GM23338 (cell line): ENCODE data around the gene JHY. TPM values are rescaled to one million over a fixed set of nuclear protein-coding genes. Genes with fewer than 3 reads are reported as not detected.

Experiments
- ATAC-seq: fragments of 200-7000 bp; cut with Tn5 transposase; 3 replicates; pipeline ENCODE4 v1.9.1; 2020
- DNase-seq: peaks from one replicate; pipeline ENCODE4 v3.0.0-alpha.2; 2015; ENCODE audit warnings: low spot score
- H2AFZ ChIP-seq: fragments of 200-600 bp; sonication (generic); 2 replicates; pipeline ENCODE4 v1.8.0; 2016; ENCODE audit warnings: antibody characterized with exemption, mild to moderate bottlenecking, moderate library complexity
- H3F3A ChIP-seq: fragments of 200-600 bp; sonication (generic); replicated peaks from 2 replicates; pipeline ENCODE4 v1.8.0; 2017; ENCODE audit warnings: antibody characterized with exemption, mixed run types, low read depth
- H3K27ac ChIP-seq: fragments of 200-600 bp; sonication (generic); 2 replicates; pipeline ENCODE4 v1.6.1; 2016; ENCODE audit warnings: low read depth
- H3K27me3 ChIP-seq: fragments of 200-600 bp; sonication (generic); 2 replicates; pipeline ENCODE4 v1.8.0; 2016; ENCODE audit warnings: mild to moderate bottlenecking, mixed run types, moderate library complexity; ENCODE audit not compliant: insufficient read depth
- H3K36me3 ChIP-seq: fragments of 200-600 bp; sonication (generic); 2 replicates; pipeline ENCODE4 v1.8.0; 2016; ENCODE audit warnings: mild to moderate bottlenecking; ENCODE audit not compliant: insufficient read depth
- H3K4me1 ChIP-seq: fragments of 200-600 bp; sonication (generic); 2 replicates; pipeline ENCODE4 v1.8.0; 2016; ENCODE audit warnings: mild to moderate bottlenecking, moderate library complexity; ENCODE audit not compliant: insufficient read depth
- H3K4me2 ChIP-seq: fragments of 200-600 bp; sonication (generic); 2 replicates; pipeline ENCODE4 v1.7.1; 2017; ENCODE audit warnings: mixed run types
- H3K4me3 ChIP-seq: fragments of 200-600 bp; sonication (generic); 2 replicates; pipeline ENCODE4 v1.6.1; 2016; ENCODE audit warnings: mixed run types
- H3K79me2 ChIP-seq: fragments of 200-600 bp; sonication (generic); replicated peaks from 2 replicates; pipeline ENCODE4 v1.8.0; 2017; ENCODE audit warnings: mild to moderate bottlenecking; ENCODE audit not compliant: insufficient read depth
- H3K9me2 ChIP-seq: fragments of 200-600 bp; sonication (generic); 2 replicates; pipeline ENCODE4 v1.8.0; 2017; ENCODE audit not compliant: insufficient read depth
- H4K20me1 ChIP-seq: fragments of 200-600 bp; sonication (generic); replicated peaks from 2 replicates; pipeline ENCODE4 v1.8.0; 2017; ENCODE audit warnings: mild to moderate bottlenecking; ENCODE audit not compliant: insufficient read depth
- H3K27ac Mint-ChIP-seq: 2 replicates; pipeline ENCODE4 v1.8.0; 2020; ENCODE audit warnings: inconsistent platforms, mild to moderate bottlenecking, moderate library complexity, mixed read lengths
- H3K27me3 Mint-ChIP-seq: 3 replicates; pipeline ENCODE4 v1.8.0; 2022; ENCODE audit warnings: low read depth, mild to moderate bottlenecking, moderate library complexity, mixed read lengths, inconsistent platforms; ENCODE audit not compliant: insufficient read depth, poor library complexity
- H3K36me3 Mint-ChIP-seq: 3 replicates; pipeline ENCODE4 v1.8.0; 2021; ENCODE audit warnings: low read depth, mild to moderate bottlenecking, inconsistent platforms, moderate library complexity, mixed read lengths
- H3K4me1 Mint-ChIP-seq: 3 replicates; pipeline ENCODE4 v1.8.0; 2020; ENCODE audit warnings: mild to moderate bottlenecking, inconsistent platforms, mixed read lengths
- H3K4me3 Mint-ChIP-seq: 3 replicates; pipeline ENCODE4 v1.8.0; 2021; ENCODE audit warnings: moderate library complexity, mild to moderate bottlenecking, inconsistent platforms, mixed read lengths
- H3K9me3 Mint-ChIP-seq: 3 replicates; pipeline ENCODE4 v1.8.0; 2020; ENCODE audit warnings: moderate library complexity, mild to moderate bottlenecking, inconsistent platforms, mixed read lengths
- JUNB ChIP-seq: IDR thresholded peaks from one replicate; pipeline ENCODE4 v1.6.1; 2016; ENCODE audit warnings: antibody characterized with exemption; ENCODE audit not compliant: unreplicated experiment
- ZNF331 ChIP-seq: fragments of 250-450 bp; sonication (Bioruptor Pico); IDR thresholded peaks from 2 replicates; pipeline ENCODE4 v1.5.0; 2020; ENCODE audit warnings: low read depth, mild to moderate bottlenecking, moderate library complexity
- polyA plus RNA-seq: library from polyadenylated mRNA; unstranded; fragments of >200 nt; fragmentation: Nextera tagmentation; extraction: Ambion mirVana; gene quantifications from 2 replicates; pipeline ENCODE4 v1.2.1, GENCODE V29; 2016
- total RNA-seq: library from RNA; depleted of rRNA; stranded (reverse); fragments of >200 nt; shearing (Covaris generic); gene quantifications from 2 replicates; pipeline ENCODE4 v1.2.3, GENCODE V29; 2014
- TF ChIP-seq, protein P1 (sequence below): IDR thresholded peaks from 2 replicates; pipeline ENCODE4 v1.6.1; 2016; ENCODE audit warnings: antibody characterized with exemption
- TF ChIP-seq, protein P2 (sequence below): IDR thresholded peaks from one replicate; pipeline ENCODE4 v1.6.1; 2018; ENCODE audit warnings: antibody characterized with exemption; ENCODE audit not compliant: unreplicated experiment
- TF ChIP-seq, protein P3 (sequence below): fragments of 250-450 bp; sonication (Bioruptor Pico); IDR thresholded peaks from 2 replicates; pipeline ENCODE4 v1.5.0; 2020; ENCODE audit warnings: mild to moderate bottlenecking, moderate library complexity

Gene JHY
- total and polyA plus RNA-seq, 2 experiments from 2014 or later: 0.94 to 0.97 TPM

DNA sequence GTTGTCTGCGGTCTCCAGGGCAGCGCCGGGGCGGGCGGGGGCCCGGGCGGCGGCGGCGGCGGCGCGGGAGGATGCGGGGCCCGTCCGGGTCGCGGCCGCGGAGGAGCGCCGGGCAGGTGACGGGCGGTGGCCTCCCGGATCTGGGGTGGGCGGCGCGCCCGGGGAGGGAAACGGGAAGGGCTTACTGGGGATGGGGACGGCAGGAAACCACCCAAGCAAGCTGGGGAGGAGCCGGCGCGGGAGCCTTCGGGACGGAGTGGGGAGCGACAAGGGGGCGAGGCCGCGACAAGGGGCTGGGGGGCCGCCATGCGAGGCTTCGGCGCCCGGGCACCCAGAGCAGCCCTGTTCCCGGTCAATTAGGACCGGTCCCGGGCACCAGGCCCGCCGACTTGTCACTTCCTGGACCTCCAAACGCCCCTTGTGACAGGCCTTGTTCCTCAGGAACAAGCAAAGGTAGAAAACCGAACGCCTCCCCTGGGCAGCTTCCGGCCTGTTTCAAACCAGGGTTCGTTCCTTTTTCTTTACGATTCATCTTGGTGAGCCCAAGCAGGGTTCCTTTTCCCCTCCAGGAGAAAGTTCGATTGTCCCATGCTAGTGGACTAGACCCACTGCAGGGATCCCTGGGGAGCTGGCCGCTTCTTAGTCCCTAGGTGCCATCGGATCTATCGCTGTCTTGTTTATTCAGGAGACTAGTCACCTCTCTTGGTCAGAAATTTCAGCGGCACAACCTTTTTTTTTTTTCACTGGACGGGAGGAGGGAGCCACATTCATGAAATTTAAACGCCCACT is 492 bp downstream of the JHY start:
- Mint-ChIP-seq H3K4me3 (peak overlapping the region; percentile 81), H3K36me3 (no peaks in the 10 kb centered on the region), H3K27ac (no peak overlapping the region), H3K27me3 (peaks cover 23% of the 10 kb centered on the region), H3K9me3 (no peaks in the 10 kb centered on the region), H3K4me1 (peaks cover 29% of the 10 kb centered on the region)
- Histone ChIP-seq H3K27me3 (peaks cover 21% of the 10 kb centered on the region), H3K4me2 (peak overlapping the region; percentile 74), H3K9me2 (no peaks in the 10 kb centered on the region), H3K27ac (no peak overlapping the region), H4K20me1 (no peaks in the 10 kb centered on the region), H3F3A (0 out of 2 replicates have a peak, but pooled peaks cover 3% of the 10 kb centered on the region), H3K79me2 (no peaks in the 10 kb centered on the region), H3K4me3 (peak overlapping the region; percentile 64), H3K4me1 (peaks cover 9% of the 10 kb centered on the region), H3K36me3 (no peaks in the 10 kb centered on the region), H2AFZ (peak overlapping the region; percentile 96)
- DNase-seq (peak; percentile 77), ATAC-seq (peak; percentile 72)
- TF ChIP-seq, protein P1, sequence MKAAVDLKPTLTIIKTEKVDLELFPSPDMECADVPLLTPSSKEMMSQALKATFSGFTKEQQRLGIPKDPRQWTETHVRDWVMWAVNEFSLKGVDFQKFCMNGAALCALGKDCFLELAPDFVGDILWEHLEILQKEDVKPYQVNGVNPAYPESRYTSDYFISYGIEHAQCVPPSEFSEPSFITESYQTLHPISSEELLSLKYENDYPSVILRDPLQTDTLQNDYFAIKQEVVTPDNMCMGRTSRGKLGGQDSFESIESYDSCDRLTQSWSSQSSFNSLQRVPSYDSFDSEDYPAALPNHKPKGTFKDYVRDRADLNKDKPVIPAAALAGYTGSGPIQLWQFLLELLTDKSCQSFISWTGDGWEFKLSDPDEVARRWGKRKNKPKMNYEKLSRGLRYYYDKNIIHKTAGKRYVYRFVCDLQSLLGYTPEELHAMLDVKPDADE: 0 out of 2 replicates have a peak, but pooled peaks have one; percentile 19
- TF ChIP-seq, protein P2, sequence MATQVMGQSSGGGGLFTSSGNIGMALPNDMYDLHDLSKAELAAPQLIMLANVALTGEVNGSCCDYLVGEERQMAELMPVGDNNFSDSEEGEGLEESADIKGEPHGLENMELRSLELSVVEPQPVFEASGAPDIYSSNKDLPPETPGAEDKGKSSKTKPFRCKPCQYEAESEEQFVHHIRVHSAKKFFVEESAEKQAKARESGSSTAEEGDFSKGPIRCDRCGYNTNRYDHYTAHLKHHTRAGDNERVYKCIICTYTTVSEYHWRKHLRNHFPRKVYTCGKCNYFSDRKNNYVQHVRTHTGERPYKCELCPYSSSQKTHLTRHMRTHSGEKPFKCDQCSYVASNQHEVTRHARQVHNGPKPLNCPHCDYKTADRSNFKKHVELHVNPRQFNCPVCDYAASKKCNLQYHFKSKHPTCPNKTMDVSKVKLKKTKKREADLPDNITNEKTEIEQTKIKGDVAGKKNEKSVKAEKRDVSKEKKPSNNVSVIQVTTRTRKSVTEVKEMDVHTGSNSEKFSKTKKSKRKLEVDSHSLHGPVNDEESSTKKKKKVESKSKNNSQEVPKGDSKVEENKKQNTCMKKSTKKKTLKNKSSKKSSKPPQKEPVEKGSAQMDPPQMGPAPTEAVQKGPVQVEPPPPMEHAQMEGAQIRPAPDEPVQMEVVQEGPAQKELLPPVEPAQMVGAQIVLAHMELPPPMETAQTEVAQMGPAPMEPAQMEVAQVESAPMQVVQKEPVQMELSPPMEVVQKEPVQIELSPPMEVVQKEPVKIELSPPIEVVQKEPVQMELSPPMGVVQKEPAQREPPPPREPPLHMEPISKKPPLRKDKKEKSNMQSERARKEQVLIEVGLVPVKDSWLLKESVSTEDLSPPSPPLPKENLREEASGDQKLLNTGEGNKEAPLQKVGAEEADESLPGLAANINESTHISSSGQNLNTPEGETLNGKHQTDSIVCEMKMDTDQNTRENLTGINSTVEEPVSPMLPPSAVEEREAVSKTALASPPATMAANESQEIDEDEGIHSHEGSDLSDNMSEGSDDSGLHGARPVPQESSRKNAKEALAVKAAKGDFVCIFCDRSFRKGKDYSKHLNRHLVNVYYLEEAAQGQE: no peak

DNA sequence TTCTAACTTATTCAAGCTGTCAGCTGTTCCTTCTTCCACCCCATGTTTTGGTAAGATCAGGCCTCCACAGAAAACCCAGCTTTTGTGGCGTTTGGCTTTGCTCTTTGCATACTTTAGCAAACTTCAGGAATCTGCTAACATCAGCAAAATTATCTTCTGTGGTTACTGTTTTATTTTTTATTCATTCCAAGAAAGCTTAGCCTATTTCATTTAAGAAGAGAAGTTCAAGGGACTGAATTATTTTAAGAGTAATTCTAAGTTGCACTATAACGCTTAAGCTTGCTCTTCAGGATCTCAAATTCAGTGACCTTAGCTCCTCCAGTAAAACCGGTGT is 1.1 kb downstream of the JHY start:
- Mint-ChIP-seq H3K36me3 (no peaks in the 10 kb centered on the region), H3K27ac (no peak overlapping the region)
- H2AFZ ChIP-seq: no peak overlapping the region; the same call in 1 of the 2 replicates
- TF ChIP-seq JUNB: no peak
- TF ChIP-seq, protein P3, sequence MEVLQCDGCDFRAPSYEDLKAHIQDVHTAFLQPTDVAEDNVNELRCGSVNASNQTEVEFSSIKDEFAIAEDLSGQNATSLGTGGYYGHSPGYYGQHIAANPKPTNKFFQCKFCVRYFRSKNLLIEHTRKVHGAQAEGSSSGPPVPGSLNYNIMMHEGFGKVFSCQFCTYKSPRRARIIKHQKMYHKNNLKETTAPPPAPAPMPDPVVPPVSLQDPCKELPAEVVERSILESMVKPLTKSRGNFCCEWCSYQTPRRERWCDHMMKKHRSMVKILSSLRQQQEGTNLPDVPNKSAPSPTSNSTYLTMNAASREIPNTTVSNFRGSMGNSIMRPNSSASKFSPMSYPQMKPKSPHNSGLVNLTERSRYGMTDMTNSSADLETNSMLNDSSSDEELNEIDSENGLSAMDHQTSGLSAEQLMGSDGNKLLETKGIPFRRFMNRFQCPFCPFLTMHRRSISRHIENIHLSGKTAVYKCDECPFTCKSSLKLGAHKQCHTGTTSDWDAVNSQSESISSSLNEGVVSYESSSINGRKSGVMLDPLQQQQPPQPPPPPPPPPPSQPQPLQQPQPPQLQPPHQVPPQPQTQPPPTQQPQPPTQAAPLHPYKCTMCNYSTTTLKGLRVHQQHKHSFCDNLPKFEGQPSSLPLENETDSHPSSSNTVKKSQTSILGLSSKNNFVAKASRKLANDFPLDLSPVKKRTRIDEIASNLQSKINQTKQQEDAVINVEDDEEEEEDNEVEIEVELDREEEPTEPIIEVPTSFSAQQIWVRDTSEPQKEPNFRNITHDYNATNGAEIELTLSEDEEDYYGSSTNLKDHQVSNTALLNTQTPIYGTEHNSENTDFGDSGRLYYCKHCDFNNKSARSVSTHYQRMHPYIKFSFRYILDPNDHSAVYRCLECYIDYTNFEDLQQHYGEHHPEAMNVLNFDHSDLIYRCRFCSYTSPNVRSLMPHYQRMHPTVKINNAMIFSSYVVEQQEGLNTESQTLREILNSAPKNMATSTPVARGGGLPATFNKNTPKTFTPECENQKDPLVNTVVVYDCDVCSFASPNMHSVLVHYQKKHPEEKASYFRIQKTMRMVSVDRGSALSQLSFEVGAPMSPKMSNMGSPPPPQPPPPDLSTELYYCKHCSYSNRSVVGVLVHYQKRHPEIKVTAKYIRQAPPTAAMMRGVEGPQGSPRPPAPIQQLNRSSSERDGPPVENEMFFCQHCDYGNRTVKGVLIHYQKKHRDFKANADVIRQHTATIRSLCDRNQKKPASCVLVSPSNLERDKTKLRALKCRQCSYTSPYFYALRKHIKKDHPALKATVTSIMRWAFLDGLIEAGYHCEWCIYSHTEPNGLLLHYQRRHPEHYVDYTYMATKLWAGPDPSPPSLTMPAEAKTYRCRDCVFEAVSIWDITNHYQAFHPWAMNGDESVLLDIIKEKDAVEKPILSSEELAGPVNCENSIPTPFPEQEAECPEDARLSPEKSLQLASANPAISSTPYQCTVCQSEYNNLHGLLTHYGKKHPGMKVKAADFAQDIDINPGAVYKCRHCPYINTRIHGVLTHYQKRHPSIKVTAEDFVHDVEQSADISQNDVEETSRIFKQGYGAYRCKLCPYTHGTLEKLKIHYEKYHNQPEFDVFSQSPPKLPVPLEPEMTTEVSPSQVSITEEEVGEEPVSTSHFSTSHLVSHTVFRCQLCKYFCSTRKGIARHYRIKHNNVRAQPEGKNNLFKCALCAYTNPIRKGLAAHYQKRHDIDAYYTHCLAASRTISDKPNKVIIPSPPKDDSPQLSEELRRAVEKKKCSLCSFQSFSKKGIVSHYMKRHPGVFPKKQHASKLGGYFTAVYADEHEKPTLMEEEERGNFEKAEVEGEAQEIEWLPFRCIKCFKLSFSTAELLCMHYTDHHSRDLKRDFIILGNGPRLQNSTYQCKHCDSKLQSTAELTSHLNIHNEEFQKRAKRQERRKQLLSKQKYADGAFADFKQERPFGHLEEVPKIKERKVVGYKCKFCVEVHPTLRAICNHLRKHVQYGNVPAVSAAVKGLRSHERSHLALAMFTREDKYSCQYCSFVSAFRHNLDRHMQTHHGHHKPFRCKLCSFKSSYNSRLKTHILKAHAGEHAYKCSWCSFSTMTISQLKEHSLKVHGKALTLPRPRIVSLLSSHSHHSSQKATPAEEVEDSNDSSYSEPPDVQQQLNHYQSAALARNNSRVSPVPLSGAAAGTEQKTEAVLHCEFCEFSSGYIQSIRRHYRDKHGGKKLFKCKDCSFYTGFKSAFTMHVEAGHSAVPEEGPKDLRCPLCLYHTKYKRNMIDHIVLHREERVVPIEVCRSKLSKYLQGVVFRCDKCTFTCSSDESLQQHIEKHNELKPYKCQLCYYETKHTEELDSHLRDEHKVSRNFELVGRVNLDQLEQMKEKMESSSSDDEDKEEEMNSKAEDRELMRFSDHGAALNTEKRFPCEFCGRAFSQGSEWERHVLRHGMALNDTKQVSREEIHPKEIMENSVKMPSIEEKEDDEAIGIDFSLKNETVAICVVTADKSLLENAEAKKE (CRISPR knock-in tag): no peak
- TF ChIP-seq, protein P2: no peak
- no peak for TF ChIP-seq ZNF331

More for the DNA sequence above, 1.1 kb downstream of the JHY start:
- H3K4me3 Mint-ChIP-seq: peak overlapping the region; percentile 81
- H3K27me3 Mint-ChIP-seq: peaks cover 23% of the 10 kb centered on the region
- H3F3A ChIP-seq: 0 out of 2 replicates have a peak, but pooled peaks cover 3% of the 10 kb centered on the region
- no peak overlapping the region for H3K27ac ChIP-seq
- no peaks in the 10 kb centered on the region for H3K79me2 ChIP-seq
- H3K27me3 ChIP-seq: peaks cover 21% of the 10 kb centered on the region
- ATAC-seq (no peak), DNase-seq (no peak)
- H3K9me2 ChIP-seq: no peaks in the 10 kb centered on the region
- no peaks in the 10 kb centered on the region for H4K20me1 ChIP-seq
- no peaks in the 10 kb centered on the region for H3K9me3 Mint-ChIP-seq
- peak overlapping the region; percentile 74 for H3K4me2 ChIP-seq
- peaks cover 29% of the 10 kb centered on the region for H3K4me1 Mint-ChIP-seq
- H3K4me1 ChIP-seq: peaks cover 9% of the 10 kb centered on the region
- no peaks in the 10 kb centered on the region for H3K36me3 ChIP-seq
- peak overlapping the region; percentile 64 for H3K4me3 ChIP-seq
